ENCODE measurements around the gene HNRNPL.
"Not testable (repeated sequence)": the region's sequence is repeated elsewhere in the genome, so short reads cannot be mapped to it uniquely, and the experiment has no call there.

Gene HNRNPL

DNA sequence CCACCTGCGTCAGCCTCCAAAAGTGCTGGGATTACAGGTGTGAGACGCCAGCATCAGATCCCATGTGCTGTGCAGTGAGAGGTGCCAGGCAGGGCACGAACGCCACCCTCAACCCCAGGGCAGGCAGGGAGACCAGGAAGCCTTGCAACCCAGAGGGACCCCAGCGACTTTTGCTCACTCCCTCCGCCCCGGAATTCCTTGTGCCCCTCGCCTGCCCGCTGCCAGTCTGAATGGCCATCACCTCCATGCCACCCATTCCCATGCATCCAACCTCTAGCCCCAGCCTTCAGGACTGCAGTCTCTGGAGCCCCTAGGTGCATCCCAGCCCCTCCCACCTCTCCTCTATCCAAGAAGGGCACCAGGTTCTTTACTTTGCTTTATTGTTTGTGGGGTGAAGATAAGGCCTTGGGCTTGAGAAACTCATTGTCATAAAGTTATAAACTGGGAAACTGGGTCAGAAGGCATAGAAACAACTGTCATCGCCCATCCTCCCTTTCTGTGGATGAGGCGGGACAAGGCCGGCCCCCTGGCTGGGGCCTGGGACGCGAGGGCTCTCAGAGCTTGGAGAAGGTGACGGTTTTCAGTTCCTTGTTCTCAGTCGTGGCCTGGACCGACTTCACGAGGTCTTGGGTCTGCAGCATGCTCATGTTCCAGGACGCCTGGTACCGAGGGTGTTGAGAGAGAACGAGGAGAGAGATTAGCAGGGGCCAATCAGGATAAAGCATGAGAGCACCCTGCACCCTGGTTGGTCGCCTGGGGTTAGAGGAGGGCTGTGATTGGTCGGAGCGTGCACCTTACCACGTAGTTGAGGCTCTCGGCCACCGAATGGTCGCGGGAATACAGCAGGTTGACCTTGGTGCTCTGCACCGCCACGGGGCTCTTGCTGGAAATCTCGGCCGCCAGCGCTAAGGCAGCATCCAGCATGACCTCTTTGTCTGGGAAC, 34.5 kb downstream of the HNRNPL start:
- ATAC-seq: no peak; the same call in 2 of the 3 replicates
- TF ChIP-seq, protein P1, sequence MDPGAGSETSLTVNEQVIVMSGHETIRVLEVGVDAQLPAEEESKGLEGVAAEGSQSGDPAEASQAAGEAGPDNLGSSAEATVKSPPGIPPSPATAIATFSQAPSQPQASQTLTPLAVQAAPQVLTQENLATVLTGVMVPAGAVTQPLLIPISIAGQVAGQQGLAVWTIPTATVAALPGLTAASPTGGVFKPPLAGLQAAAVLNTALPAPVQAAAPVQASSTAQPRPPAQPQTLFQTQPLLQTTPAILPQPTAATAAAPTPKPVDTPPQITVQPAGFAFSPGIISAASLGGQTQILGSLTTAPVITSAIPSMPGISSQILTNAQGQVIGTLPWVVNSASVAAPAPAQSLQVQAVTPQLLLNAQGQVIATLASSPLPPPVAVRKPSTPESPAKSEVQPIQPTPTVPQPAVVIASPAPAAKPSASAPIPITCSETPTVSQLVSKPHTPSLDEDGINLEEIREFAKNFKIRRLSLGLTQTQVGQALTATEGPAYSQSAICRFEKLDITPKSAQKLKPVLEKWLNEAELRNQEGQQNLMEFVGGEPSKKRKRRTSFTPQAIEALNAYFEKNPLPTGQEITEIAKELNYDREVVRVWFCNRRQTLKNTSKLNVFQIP (CRISPR knock-in tag; IDR thresholded peaks at IDR 0.05; ENCODE audit: borderline replicate concordance, low read depth): no peak
- TF ChIP-seq TOX (CRISPR knock-in tag; IDR thresholded peaks at IDR 0.05; ENCODE audit: borderline replicate concordance) (no peak), TCF4 (CRISPR knock-in tag; IDR thresholded peaks at IDR 0.05; ENCODE audit: borderline replicate concordance) (no peak), PPARA (CRISPR knock-in tag; IDR thresholded peaks at IDR 0.05; ENCODE audit: borderline replicate concordance) (no peak), SNAI2 (CRISPR knock-in tag; IDR thresholded peaks at IDR 0.05) (no peak)

DNA sequence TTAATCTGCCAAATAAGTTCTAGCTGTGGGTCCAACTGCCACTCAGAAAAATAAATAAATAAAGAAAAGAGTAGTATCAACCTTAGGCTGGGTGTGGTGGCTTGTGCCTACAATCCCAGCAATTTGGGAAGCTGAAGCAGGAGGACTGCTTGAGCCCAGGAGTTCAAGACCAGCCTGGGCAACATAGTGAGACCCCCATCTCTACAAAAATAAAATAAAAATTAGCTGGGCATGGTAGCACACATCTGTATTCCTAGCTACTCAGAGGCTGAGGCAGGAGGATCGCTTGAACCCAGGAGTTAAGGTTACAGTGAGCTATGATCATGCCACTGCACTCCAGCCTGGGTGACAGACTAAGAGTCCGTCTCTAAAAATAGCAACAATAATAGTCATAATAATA, 35.9 kb downstream of the HNRNPL start:
- ATAC-seq: not testable (repeated sequence)

DNA sequence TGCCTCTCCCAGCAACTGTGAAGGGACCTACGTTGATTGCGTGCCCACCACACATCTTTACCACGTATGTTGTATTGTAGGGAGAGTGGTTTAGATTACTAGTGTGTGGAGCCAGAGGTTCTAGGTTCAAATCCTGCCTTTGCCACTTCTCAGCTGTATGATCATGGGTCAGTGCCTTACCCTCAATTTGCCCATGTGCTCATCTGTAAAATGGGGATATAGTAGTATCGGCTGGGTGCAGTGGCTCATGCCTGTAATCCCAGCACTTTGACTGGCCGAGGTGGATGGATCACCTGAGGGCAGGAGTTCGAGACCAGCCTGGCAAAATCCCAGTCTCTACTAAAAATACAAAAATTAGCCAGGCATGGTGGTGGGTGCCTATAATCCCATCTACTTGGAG, 36.5 kb downstream of the HNRNPL start:
- TF ChIP-seq OSR1 (CRISPR knock-in tag; IDR thresholded peaks at IDR 0.05) (no peak), CSDC2 (CRISPR knock-in tag; IDR thresholded peaks at IDR 0.05) (no peak), ISL1 (CRISPR knock-in tag; IDR thresholded peaks at IDR 0.05) (no peak), ZNF70 (CRISPR knock-in tag; IDR thresholded peaks at IDR 0.05) (no peak), GLIS3 (CRISPR knock-in tag; IDR thresholded peaks at IDR 0.05) (no peak), ARNTL (CRISPR knock-in tag; IDR thresholded peaks at IDR 0.05; ENCODE audit: borderline replicate concordance, low read depth) (no peak), ZNF565 (CRISPR knock-in tag; conservative IDR thresholded peaks at IDR 0.05; ENCODE audit: low read depth) (no peak), TOX (CRISPR knock-in tag; IDR thresholded peaks at IDR 0.05; ENCODE audit: borderline replicate concordance) (no peak), ZC3H10 (CRISPR knock-in tag; IDR thresholded peaks at IDR 0.05) (no peak), RARB (CRISPR knock-in tag; IDR thresholded peaks at IDR 0.05) (no peak)
- ATAC-seq: no peak

DNA sequence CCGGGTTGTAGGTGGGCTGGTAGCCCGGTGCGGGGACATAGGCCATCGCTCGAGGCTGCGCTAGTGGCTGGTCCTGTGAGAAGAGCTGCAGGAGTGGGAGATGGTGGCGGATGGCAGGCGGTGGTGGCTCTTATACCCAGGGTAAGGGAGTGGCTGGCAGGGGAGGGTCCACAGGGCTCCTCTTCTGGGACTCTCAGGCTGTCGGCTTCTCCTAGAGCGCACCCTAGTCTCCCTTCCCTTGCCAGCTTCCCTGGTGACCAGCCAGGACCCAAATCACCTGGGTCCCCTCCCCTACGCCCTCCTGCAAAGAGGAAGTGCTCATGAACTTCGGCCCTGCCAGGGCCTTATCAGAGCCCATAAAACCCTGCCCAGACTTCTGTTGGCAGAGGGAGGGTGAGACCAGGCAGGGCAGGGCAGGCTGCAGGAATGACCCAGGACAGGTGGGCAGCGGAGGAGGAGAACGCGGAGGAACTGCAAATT, 36.9 kb downstream of the HNRNPL start, which contains the start of gene LGALS4:
LGALS4 (minus strand) TSS at position 105 of the 480 bp plus-strand sequence; CDS start at position 46, 59 bp downstream.
- ATAC-seq: no peak; the same call in 1 of the 3 replicates

More for the DNA sequence above, 36.9 kb downstream of the HNRNPL start, which contains the start of gene LGALS4:
- TF ChIP-seq ZNF8 (CRISPR knock-in tag; IDR thresholded peaks at IDR 0.05) (no peak), CSDC2 (CRISPR knock-in tag; IDR thresholded peaks at IDR 0.05) (no peak), BACH2 (CRISPR knock-in tag; IDR thresholded peaks at IDR 0.05; ENCODE audit: borderline replicate concordance) (no peak), ISL1 (CRISPR knock-in tag; IDR thresholded peaks at IDR 0.05) (no peak), ZNF565 (CRISPR knock-in tag; conservative IDR thresholded peaks at IDR 0.05; ENCODE audit: low read depth) (no peak), RARB (CRISPR knock-in tag; IDR thresholded peaks at IDR 0.05) (no peak), OSR1 (CRISPR knock-in tag; IDR thresholded peaks at IDR 0.05) (no peak), PPARA (CRISPR knock-in tag; IDR thresholded peaks at IDR 0.05; ENCODE audit: borderline replicate concordance) (no peak), ARNTL (CRISPR knock-in tag; IDR thresholded peaks at IDR 0.05; ENCODE audit: borderline replicate concordance, low read depth) (no peak), ZFP30 (CRISPR knock-in tag; IDR thresholded peaks at IDR 0.05) (no peak), ESRRG (CRISPR knock-in tag; IDR thresholded peaks at IDR 0.05) (no peak), ZNF70 (CRISPR knock-in tag; IDR thresholded peaks at IDR 0.05) (no peak), ZFP3 (CRISPR knock-in tag; IDR thresholded peaks at IDR 0.05) (no peak), TCF4 (CRISPR knock-in tag; IDR thresholded peaks at IDR 0.05; ENCODE audit: borderline replicate concordance) (no peak)
- TF ChIP-seq, protein P2, sequence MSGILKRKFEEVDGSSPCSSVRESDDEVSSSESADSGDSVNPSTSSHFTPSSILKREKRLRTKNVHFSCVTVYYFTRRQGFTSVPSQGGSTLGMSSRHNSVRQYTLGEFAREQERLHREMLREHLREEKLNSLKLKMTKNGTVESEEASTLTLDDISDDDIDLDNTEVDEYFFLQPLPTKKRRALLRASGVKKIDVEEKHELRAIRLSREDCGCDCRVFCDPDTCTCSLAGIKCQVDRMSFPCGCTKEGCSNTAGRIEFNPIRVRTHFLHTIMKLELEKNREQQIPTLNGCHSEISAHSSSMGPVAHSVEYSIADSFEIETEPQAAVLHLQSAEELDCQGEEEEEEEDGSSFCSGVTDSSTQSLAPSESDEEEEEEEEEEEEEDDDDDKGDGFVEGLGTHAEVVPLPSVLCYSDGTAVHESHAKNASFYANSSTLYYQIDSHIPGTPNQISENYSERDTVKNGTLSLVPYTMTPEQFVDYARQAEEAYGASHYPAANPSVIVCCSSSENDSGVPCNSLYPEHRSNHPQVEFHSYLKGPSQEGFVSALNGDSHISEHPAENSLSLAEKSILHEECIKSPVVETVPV (CRISPR knock-in tag; IDR thresholded peaks at IDR 0.05): no peak
- TF ChIP-seq, protein P3, sequence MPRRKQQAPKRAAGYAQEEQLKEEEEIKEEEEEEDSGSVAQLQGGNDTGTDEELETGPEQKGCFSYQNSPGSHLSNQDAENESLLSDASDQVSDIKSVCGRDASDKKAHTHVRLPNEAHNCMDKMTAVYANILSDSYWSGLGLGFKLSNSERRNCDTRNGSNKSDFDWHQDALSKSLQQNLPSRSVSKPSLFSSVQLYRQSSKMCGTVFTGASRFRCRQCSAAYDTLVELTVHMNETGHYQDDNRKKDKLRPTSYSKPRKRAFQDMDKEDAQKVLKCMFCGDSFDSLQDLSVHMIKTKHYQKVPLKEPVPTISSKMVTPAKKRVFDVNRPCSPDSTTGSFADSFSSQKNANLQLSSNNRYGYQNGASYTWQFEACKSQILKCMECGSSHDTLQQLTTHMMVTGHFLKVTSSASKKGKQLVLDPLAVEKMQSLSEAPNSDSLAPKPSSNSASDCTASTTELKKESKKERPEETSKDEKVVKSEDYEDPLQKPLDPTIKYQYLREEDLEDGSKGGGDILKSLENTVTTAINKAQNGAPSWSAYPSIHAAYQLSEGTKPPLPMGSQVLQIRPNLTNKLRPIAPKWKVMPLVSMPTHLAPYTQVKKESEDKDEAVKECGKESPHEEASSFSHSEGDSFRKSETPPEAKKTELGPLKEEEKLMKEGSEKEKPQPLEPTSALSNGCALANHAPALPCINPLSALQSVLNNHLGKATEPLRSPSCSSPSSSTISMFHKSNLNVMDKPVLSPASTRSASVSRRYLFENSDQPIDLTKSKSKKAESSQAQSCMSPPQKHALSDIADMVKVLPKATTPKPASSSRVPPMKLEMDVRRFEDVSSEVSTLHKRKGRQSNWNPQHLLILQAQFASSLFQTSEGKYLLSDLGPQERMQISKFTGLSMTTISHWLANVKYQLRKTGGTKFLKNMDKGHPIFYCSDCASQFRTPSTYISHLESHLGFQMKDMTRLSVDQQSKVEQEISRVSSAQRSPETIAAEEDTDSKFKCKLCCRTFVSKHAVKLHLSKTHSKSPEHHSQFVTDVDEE (CRISPR knock-in tag; IDR thresholded peaks at IDR 0.05): no peak
- TF ChIP-seq, protein P4, sequence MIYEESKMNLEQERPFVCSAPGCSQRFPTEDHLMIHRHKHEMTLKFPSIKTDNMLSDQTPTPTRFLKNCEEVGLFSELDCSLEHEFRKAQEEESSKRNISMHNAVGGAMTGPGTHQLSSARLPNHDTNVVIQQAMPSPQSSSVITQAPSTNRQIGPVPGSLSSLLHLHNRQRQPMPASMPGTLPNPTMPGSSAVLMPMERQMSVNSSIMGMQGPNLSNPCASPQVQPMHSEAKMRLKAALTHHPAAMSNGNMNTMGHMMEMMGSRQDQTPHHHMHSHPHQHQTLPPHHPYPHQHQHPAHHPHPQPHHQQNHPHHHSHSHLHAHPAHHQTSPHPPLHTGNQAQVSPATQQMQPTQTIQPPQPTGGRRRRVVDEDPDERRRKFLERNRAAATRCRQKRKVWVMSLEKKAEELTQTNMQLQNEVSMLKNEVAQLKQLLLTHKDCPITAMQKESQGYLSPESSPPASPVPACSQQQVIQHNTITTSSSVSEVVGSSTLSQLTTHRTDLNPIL (CRISPR knock-in tag; IDR thresholded peaks at IDR 0.05; ENCODE audit: low read depth): no peak
- TF ChIP-seq, protein P1 (CRISPR knock-in tag; IDR thresholded peaks at IDR 0.05; ENCODE audit: borderline replicate concordance, low read depth): no peak

All from SK-N-SH treated with all-trans-retinoic acid at 6 μM for 48 hours (cell line).